Pancreas (tissue), 10 donors: ENCODE results near the gene PCBD1. TPM values are rescaled to one million over a fixed set of nuclear protein-coding genes. Genes with fewer than 3 reads are reported as not detected.
A peak's percentile ranks its signal among the peaks of the same experiment; 100 is the strongest.
"Not testable (repeated sequence)": the region's sequence is repeated elsewhere in the genome, so short reads cannot be mapped to it uniquely, and the experiment has no call there.

ENCODE experiments used
- ATAC-seq, 4 donors: fragments of 200-7000 bp; cut with Tn5 transposase; one replicate each; pipeline versions ENCODE4 v1.8.0 to v1.9.1; 2020; ENCODE audit warnings: mild to moderate bottlenecking in 4 of 4, moderate library complexity in 4 of 4
- DNase-seq, 6 donors: peaks; one replicate each; pipeline ENCODE4 v3.0.0-alpha.2; 2020
- FAIRE-seq: peaks from 2 replicates; lab custom pipeline; 2012; peaks lifted over from hg19 to GRCh38; lab: Jason Lieb, UNC
- H3K27ac ChIP-seq, 4 donors: fragments of 200-600 bp; sonication (generic); 1 replicate in 3 of 4; 2 replicates in 1 of 4; pipeline versions ENCODE4 v1.5.0 to v1.8.0; 2020
- H3K27me3 ChIP-seq, 4 donors: fragments of 200-600 bp; one replicate each; pipeline ENCODE4 v1.8.0; 2021
- H3K36me3 ChIP-seq, 3 donors: fragments of 200-600 bp; sonication (generic) in 1 of 3; one replicate each; pipeline versions ENCODE4 v1.5.0 to v1.8.0; 2020 to 2021
- H3K4me1 ChIP-seq, 3 donors: fragments of 200-600 bp; one replicate each; pipeline ENCODE4 v1.8.0; 2021
- H3K4me3 ChIP-seq, 4 donors: fragments of 200-600 bp; sonication (generic) in 2 of 4; one replicate each; pipeline versions ENCODE4 v1.5.0 to v1.8.0; 2020 to 2021
- H3K9me3 ChIP-seq, 4 donors: fragments of 200-600 bp; one replicate each; pipeline ENCODE4 v1.8.0; 2021
- WGBS, 2 donors: extraction: QIAGEN DNeasy Blood & Tissue Kit; methylation state at CpG; one replicate each; pipeline ENCODE4 v1.1.7; 2013; 5-methylcytosine and 5-hydroxymethylcytosine counted together
- intact Hi-C, 3 donors: fragments of 100-400 bp; cut with DNase I; formaldehyde crosslinking; loops; one replicate each; pipeline versions ENCODE4 v1.11.1 to v1.14.2; 2022
- polyA plus RNA-seq, 2 donors: library from polyadenylated mRNA; stranded (reverse); fragments of 200-250 nt; gene quantifications; one replicate each; pipeline ENCODE4 v1.2.3, GENCODE V29; 2013
- total RNA-seq, 6 donors: library from RNA; stranded (reverse); fragmentation: NEBNext Ultra II Directional in 4 of 6; extraction: Animal tissue kit (Norgen Biotek cat#: 25700) in 4 of 6; gene quantifications; one replicate each; pipeline versions ENCODE4 v1.2.1 to v1.2.4, GENCODE V29; 2021 to 2023
- TF ChIP-seq, protein P1 (sequence below), 4 donors: fragments of 200-600 bp; sonication (generic) in 3 of 4; IDR thresholded peaks; one replicate each; pipeline versions ENCODE4 v1.5.0 to v1.8.0; 2021; ENCODE audit warnings: antibody characterized with exemption in 4 of 4
- donor health status: healthy with polysubstance abuse.
- donor health status: DM: no; HTN: no; CAD: no; lungs with moderate emphysema.
- donor health status: DM: no; HTN: no; CAD: no.
- donor health status: control.
- donor health status: control.
- donor health status: Bipolar disorder and iron deficiency.
- donor health status: DM: yes; HTN: yes; CAD: no.
- donor health status: DM: no; HTN: no; CAD: no.
- donor health status: DM: no; HTN: no; CAD: no.
- donor health status: DM: yes; HTN: yes; CAD: no.

PCBD1 gene
- total and polyA plus RNA-seq, 8 donors: 63.6 to 95.9 (median 76.9) TPM

DNA sequence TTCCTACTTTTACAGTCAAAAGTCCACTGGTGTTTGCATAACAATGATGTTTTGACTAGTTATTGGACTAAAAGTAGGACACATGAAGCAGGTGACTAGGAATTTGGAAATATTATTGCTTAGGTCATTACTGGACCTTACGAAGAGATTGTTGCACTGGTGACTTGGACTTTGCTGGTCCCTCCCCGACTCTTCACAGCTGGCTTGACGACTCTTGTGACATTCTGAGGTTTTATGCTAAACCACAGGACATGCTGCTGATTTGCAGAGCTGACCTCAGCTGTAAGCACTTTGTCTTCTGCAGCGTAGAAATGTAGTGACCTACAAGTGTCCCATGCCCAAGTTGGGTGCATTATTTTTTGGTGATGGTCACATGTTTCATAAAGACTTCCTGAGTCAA, 21.9 kb downstream of the PCBD1 start:
- ATAC-seq: peak; percentile 48 to 72 (median 64)
- DNase-seq: peak in 1 of 6 donors; percentile 30
- Histone ChIP-seq H3K4me1 (peaks cover 15 to 34% (median 29%) of the 10 kb centered on the region in 3 donors), H3K4me3 (no peak overlapping the region), H3K9me3 (no peaks in the 10 kb centered on the region), H3K36me3 (peaks cover 0 to 15% (median 0%) of the 10 kb centered on the region in 3 donors), H3K27ac (peak overlapping the region in 3 of 4 donors; percentile 57 to 72 (median 67)), H3K27me3 (no peaks in the 10 kb centered on the region)
- intact Hi-C loops: no loop called here
- WGBS, 2 donors: 49 to 58% methylated on average over 4 of the region's 4 CpGs
- TF ChIP-seq, protein P1, sequence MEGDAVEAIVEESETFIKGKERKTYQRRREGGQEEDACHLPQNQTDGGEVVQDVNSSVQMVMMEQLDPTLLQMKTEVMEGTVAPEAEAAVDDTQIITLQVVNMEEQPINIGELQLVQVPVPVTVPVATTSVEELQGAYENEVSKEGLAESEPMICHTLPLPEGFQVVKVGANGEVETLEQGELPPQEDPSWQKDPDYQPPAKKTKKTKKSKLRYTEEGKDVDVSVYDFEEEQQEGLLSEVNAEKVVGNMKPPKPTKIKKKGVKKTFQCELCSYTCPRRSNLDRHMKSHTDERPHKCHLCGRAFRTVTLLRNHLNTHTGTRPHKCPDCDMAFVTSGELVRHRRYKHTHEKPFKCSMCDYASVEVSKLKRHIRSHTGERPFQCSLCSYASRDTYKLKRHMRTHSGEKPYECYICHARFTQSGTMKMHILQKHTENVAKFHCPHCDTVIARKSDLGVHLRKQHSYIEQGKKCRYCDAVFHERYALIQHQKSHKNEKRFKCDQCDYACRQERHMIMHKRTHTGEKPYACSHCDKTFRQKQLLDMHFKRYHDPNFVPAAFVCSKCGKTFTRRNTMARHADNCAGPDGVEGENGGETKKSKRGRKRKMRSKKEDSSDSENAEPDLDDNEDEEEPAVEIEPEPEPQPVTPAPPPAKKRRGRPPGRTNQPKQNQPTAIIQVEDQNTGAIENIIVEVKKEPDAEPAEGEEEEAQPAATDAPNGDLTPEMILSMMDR (IDR thresholded peaks at IDR 0.05): no peak
- FAIRE-seq: no peak

DNA sequence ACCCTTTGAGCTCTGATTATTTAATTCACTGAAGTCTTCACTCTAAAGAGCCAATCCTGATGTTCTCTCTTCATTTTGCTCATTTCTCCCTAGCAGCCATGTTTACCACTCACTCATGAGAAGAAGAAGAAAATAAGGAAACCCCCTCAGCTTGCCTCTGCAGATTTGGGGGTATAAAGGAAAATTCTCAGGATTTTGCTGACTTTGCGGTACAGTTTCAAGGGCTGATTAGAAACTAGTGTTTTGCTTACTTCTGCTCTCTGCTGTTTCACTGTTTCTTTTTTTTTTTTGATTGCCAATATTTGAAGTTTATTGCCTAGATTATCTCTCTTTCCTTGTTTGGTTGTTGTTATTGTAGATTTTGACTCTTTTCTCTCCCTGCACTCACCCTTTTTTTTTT, 23.4 kb downstream of the PCBD1 start:
- Histone ChIP-seq H3K4me3 (no peak overlapping the region), H3K27ac (no peak overlapping the region), H3K27me3 (no peaks in the 10 kb centered on the region), H3K9me3 (no peaks in the 10 kb centered on the region), H3K4me1 (peaks cover 15 to 34% (median 29%) of the 10 kb centered on the region in 3 donors), H3K36me3 (peaks cover 0 to 13% (median 0%) of the 10 kb centered on the region in 3 donors)
- no peak for DNase-seq
- no peak for FAIRE-seq
- intact Hi-C loops: no loop called here
- 69 to 93% methylated on average over 1 of the region's 1 CpG for WGBS, 2 donors
- no peak for ATAC-seq
- TF ChIP-seq, protein P1 (IDR thresholded peaks at IDR 0.05): no peak

DNA sequence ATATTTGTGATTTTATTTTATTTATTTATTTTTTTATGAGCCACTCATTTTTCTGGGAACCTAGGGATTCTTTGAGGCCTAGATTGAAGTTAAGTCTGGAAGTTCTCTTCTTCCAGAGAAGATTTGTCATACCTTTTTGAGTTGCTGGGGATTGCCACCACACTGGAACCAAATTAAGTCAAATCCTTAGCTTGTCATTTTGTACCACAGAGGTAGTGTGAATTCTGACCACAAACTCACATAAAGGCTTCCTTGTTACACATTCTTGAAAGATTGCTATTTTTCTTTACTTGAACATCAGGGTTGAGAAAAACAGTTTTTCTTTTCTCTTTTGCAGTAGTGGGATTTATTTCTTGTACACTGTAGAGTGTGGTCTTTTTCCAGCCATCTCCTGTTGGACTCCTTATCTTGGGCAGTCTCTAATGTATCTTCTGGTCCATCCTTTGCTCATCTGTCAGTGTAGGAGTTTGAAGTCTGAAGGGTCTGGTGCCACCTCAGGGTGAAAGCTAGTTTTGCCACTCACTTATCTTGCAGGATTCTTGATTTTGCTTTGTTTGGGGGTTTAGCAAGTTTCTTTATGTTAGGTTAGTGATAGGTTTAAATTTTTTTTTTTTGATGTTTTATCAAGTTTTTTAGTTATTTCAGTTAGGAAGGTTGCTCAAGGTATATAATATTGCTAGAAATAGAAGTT, 24.8 kb downstream of the PCBD1 start:
- H3K4me3 ChIP-seq: no peak overlapping the region
- intact Hi-C loops: no loop called here
- TF ChIP-seq, protein P1 (IDR thresholded peaks at IDR 0.05): no peak
- no peak overlapping the region for H3K27ac ChIP-seq
- no peaks in the 10 kb centered on the region for H3K27me3 ChIP-seq
- H3K9me3 ChIP-seq: no peaks in the 10 kb centered on the region
- no peak for FAIRE-seq
- peaks cover 21 to 41% (median 29%) of the 10 kb centered on the region in 3 donors for H3K4me1 ChIP-seq
- peaks cover 0 to 13% (median 0%) of the 10 kb centered on the region in 3 donors for H3K36me3 ChIP-seq
- no peak for DNase-seq
- ATAC-seq: no peak

DNA sequence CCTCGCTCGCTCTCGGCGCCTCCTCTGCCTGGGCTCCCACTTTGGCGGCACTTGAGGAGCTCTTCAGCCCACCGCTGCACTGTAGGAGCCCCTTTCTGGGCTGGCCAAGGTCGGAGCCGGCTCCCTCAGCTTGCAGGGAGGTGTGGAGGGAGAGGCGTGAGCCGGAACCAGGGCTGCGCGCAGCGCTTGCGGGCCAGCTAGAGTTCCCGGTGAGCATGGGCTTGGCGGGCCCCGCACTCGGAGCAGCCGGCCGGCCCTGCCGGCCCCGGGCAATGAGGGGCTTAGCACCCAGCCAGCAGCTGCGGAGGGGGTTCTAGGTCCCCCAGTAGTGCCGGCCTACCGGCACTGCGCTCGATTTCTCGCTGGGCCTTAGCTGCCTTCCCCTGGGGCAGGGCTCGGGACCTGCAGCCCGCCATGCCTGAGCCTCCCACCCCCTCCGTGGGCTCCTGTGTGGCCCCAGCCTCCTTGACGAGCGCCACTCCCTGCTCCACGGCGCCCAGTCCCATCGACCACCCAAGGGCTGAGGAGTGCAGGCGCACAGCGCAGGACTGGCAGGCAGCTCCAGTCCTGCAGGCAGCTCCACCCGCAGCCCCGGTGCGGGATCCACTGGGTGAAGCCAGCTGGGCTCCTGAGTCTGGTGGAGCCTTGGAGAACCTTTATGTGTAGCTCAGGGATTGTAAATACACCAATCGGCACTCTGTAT, 26.7 kb downstream of the PCBD1 start:
- H3K27me3 ChIP-seq, H3K9me3 ChIP-seq, H3K27ac ChIP-seq, H3K4me3 ChIP-seq, FAIRE-seq, intact Hi-C loops, ATAC-seq: not testable (repeated sequence)
- H3K4me1 ChIP-seq: peaks cover 15 to 38% (median 20%) of the 10 kb centered on the region in 3 donors
- peak in 1 of 6 donors; percentile 54 for DNase-seq
- 96% methylated on average over 33 to 42 of the region's 42 CpGs for WGBS, 2 donors
- H3K36me3 ChIP-seq: peaks cover 0 to 13% (median 0%) of the 10 kb centered on the region in 3 donors

DNA sequence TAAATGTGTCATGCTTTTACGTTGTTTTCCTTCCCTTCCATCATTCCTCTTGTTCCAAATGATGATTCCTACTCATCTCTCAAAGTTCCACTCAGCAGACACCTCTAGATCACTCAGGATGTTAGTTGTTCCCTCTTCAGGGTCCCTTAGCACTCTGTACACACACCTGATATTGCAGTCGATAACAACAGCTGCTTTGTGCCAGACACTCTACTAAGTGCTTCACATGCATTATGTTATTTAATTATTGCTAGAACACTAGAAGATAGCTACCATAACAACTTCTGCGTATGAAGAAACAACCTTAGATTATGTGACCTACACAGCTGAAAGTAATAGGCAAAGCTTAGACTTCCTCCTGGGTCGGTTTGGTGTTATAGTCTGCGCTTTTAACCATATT, 29.6 kb downstream of the PCBD1 start:
- H3K27me3 ChIP-seq: no peaks in the 10 kb centered on the region
- H3K4me3 ChIP-seq: no peak overlapping the region
- WGBS, 2 donors: 28 to 44% methylated on average over 5 of the region's 5 CpGs
- H3K4me1 ChIP-seq: peaks cover 7 to 23% (median 13%) of the 10 kb centered on the region in 3 donors
- H3K27ac ChIP-seq: no peak overlapping the region
- H3K9me3 ChIP-seq: no peaks in the 10 kb centered on the region
- intact Hi-C loops: no loop called here
- TF ChIP-seq, protein P1 (IDR thresholded peaks at IDR 0.05): no peak
- ATAC-seq (peak; percentile 51 to 73 (median 67)), DNase-seq (no peak), FAIRE-seq (no peak)
- peaks cover 0 to 24% (median 0%) of the 10 kb centered on the region in 3 donors for H3K36me3 ChIP-seq
